ENCODE results near the gene MAT1A.

DNA sequence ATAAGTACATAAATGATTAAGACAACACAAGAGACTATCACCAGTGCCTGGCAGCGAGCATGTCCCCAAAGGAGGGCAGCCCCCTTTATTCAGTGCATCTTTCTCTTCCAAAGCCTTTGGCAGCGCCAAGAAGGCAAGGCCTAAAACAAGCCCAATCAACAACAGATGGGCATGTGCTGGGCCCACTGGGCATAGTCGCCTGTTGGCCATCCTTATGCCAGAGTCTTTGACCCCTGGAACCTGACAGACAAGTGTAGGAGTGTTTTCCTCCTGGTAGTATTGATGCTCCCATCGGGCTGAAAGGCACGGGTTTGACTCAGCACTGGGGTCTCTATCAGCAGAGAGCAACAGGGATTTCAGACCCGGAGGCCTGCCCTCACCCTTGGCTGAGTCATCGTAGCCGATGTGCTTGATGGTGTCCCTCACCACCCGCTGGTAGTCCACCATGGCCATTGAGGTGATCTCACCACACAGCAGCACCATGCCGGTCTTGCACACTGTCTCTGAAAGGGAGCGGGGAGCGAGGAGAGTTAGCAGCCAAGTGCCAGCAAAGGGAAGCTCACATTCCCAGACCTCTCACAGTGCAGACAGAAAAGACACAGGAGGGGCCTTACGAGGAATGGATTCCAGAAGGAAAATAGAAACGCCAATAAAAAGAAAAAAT is 5.8 kb downstream of the MAT1A start:
- TF ChIP-seq, protein P1, sequence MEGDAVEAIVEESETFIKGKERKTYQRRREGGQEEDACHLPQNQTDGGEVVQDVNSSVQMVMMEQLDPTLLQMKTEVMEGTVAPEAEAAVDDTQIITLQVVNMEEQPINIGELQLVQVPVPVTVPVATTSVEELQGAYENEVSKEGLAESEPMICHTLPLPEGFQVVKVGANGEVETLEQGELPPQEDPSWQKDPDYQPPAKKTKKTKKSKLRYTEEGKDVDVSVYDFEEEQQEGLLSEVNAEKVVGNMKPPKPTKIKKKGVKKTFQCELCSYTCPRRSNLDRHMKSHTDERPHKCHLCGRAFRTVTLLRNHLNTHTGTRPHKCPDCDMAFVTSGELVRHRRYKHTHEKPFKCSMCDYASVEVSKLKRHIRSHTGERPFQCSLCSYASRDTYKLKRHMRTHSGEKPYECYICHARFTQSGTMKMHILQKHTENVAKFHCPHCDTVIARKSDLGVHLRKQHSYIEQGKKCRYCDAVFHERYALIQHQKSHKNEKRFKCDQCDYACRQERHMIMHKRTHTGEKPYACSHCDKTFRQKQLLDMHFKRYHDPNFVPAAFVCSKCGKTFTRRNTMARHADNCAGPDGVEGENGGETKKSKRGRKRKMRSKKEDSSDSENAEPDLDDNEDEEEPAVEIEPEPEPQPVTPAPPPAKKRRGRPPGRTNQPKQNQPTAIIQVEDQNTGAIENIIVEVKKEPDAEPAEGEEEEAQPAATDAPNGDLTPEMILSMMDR (IDR thresholded peaks at IDR 0.05 in 2 of 3, conservative IDR thresholded peaks at IDR 0.05 in 1 of 3; ENCODE audit: borderline replicate concordance in 1 of 3, insufficient read depth in 1 of 3, low read depth in 2 of 3, low read length in 2 of 3) = no peak
- no peak for TF ChIP-seq POLR2AphosphoS5 (IDR thresholded peaks at IDR 0.05; ENCODE audit: low read depth, low read length)
